Measurements from ENCODE around the gene LYPD6B.

LYPD6B gene

GRCh38 chr2:149029307-149029965 lies 9.1 kb upstream of the LYPD6B start:
- no peak overlapping the region for H3K27ac ChIP-seq
- H3K4me3 ChIP-seq, result no peak overlapping the region
- DNase-seq (ENCODE audit: low spot score), result no peak
- no peak for TF ChIP-seq CTCF (IDR thresholded peaks at IDR 0.05)

GRCh38 chr2:149031396-149031795 lies 7.1 kb upstream of the LYPD6B start:
- Histone ChIP-seq H3K27ac (no peak overlapping the region), H3K4me3 (no peak overlapping the region)
- TF ChIP-seq CTCF (IDR thresholded peaks at IDR 0.05), result no peak
- DNase-seq (ENCODE audit: low spot score), result no peak

- Histone ChIP-seq H3K27ac (no peak overlapping the region), H3K4me3 (no peak overlapping the region)
- no peak for DNase-seq (ENCODE audit: low spot score)
- TF ChIP-seq CTCF (IDR thresholded peaks at IDR 0.05), result no peak
These were observed 4.8 kb upstream of the LYPD6B start for GRCh38 chr2:149033716-149034115.

GRCh38 chr2:149034406-149034805 lies 4.1 kb upstream of the LYPD6B start:
- Histone ChIP-seq H3K27ac (no peak overlapping the region), H3K4me3 (no peak overlapping the region)
- no peak for DNase-seq (ENCODE audit: low spot score)
- TF ChIP-seq CTCF (IDR thresholded peaks at IDR 0.05), result no peak

- DNase-seq (ENCODE audit: low spot score), result no peak
- Histone ChIP-seq H3K27ac (no peak overlapping the region), H3K4me3 (no peak overlapping the region)
- no peak for TF ChIP-seq CTCF (IDR thresholded peaks at IDR 0.05)
These were observed 1.8 kb upstream of the LYPD6B start for GRCh38 chr2:149036507-149037293.

- Histone ChIP-seq H3K27ac (no peak overlapping the region), H3K4me3 (no peak overlapping the region)
- no peak for DNase-seq (ENCODE audit: low spot score)
- no peak for TF ChIP-seq CTCF (IDR thresholded peaks at IDR 0.05)
These were observed 648 bp upstream of the LYPD6B start for GRCh38 chr2:149037851-149038250.
